HepG2 (cell line): ENCODE measurements around the gene RNF208. TPM values are rescaled to one million over a fixed set of nuclear protein-coding genes. Genes with fewer than 3 reads are reported as not detected.

ENCODE experiments used
- AGO2 ChIP-seq: fragments of 200-400 bp; formaldehyde crosslinking; optimal IDR thresholded peaks from 2 replicates; pipeline ENCODE3; 2017; ENCODE audit warnings: mild to moderate bottlenecking, low read depth, low read length, moderate library complexity
- BATF2 ChIP-seq: sonication (generic); formaldehyde crosslinking; IDR thresholded peaks from 2 replicates; pipeline ENCODE4 v1.8.0; 2022; ENCODE audit warnings: mild to moderate bottlenecking, missing genetic modification reagents, moderate library complexity
- DDIT3 ChIP-seq: sonication (generic); formaldehyde crosslinking; IDR thresholded peaks from 2 replicates; pipeline ENCODE4 v1.4.0; 2020; ENCODE audit warnings: mild to moderate bottlenecking, missing genetic modification reagents
- DR1 ChIP-seq: sonication (generic); formaldehyde crosslinking; IDR thresholded peaks from 2 replicates; pipeline ENCODE4 v1.8.0; 2021; ENCODE audit warnings: mild to moderate bottlenecking, missing genetic modification reagents, inconsistent platforms
- EED ChIP-seq: sonication (generic); formaldehyde crosslinking; IDR thresholded peaks from 2 replicates; pipeline ENCODE4 v1.5.0; 2020; ENCODE audit warnings: mild to moderate bottlenecking, missing genetic modification reagents
- GABPB1 ChIP-seq: IDR thresholded peaks from 2 replicates; pipeline ENCODE4 v1.6.1; 2016; ENCODE audit warnings: mild to moderate bottlenecking, missing genetic modification reagents, moderate library complexity, missing compliant biosample characterization
- GATAD2A ChIP-seq: IDR thresholded peaks from 2 replicates; pipeline ENCODE4 v1.6.1; 2016
- GFI1 ChIP-seq: sonication (generic); formaldehyde crosslinking; IDR thresholded peaks from 2 replicates; pipeline ENCODE4 v1.5.0; 2020; ENCODE audit warnings: missing genetic modification reagents, mild to moderate bottlenecking, borderline replicate concordance
- GTF2F1 ChIP-seq: fragments of 150-350 bp; IDR thresholded peaks from 2 replicates; pipeline ENCODE4 v1.6.1; 2014; ENCODE audit warnings: low read length
- IKZF5 ChIP-seq: IDR thresholded peaks from 2 replicates; pipeline ENCODE4 v1.6.1; 2018; ENCODE audit warnings: missing genetic modification reagents, mild to moderate bottlenecking, missing compliant biosample characterization
- MAF1 ChIP-seq: sonication (generic); formaldehyde crosslinking; IDR thresholded peaks from 2 replicates; pipeline ENCODE4 v1.5.0; 2020; ENCODE audit warnings: missing genetic modification reagents, borderline replicate concordance
- MTA1 ChIP-seq: sonication (generic); formaldehyde crosslinking; IDR thresholded peaks from 2 replicates; pipeline ENCODE4 v1.4.0; 2020; ENCODE audit warnings: missing genetic modification reagents, mild to moderate bottlenecking, borderline replicate concordance
- MZF1 ChIP-seq: sonication (generic); formaldehyde crosslinking; IDR thresholded peaks from 2 replicates; pipeline ENCODE4 v1.8.1; 2023; ENCODE audit warnings: mild to moderate bottlenecking, missing genetic modification reagents, borderline replicate concordance
- RARG ChIP-seq: sonication (generic); formaldehyde crosslinking; IDR thresholded peaks from 2 replicates; pipeline ENCODE4 v1.4.0; 2020; ENCODE audit warnings: low read depth, mild to moderate bottlenecking, missing genetic modification reagents
- RBM39 ChIP-seq: fragments of 200-400 bp; formaldehyde crosslinking; IDR thresholded peaks from one replicate; pipeline ENCODE4 v1.6.1; 2018; ENCODE audit warnings: antibody characterized with exemption, mild to moderate bottlenecking, low read depth, low read length; ENCODE audit not compliant: poor library complexity, severe bottlenecking
- RXRA ChIP-seq: sonication (generic); formaldehyde crosslinking; IDR thresholded peaks from 2 replicates; pipeline ENCODE4 v1.5.1; 2020; ENCODE audit warnings: missing genetic modification reagents
- SMAD1 ChIP-seq: sonication (generic); formaldehyde crosslinking; IDR thresholded peaks from 2 replicates; pipeline ENCODE4 v1.4.0; 2020; ENCODE audit warnings: missing genetic modification reagents, low read depth, mild to moderate bottlenecking, borderline replicate concordance
- SSRP1 ChIP-seq: IDR thresholded peaks from 2 replicates; pipeline ENCODE4 v1.6.1; 2016; ENCODE audit warnings: control low read depth
- THAP8 ChIP-seq: sonication (generic); formaldehyde crosslinking; IDR thresholded peaks from 2 replicates; pipeline ENCODE4 v1.5.1; 2020; ENCODE audit warnings: missing genetic modification reagents, mild to moderate bottlenecking, borderline replicate concordance
- ZBTB3 ChIP-seq: sonication (generic); formaldehyde crosslinking; IDR thresholded peaks from 2 replicates; pipeline ENCODE4 v1.4.0; 2020; ENCODE audit warnings: low read depth, mild to moderate bottlenecking, moderate library complexity, missing genetic modification reagents, borderline replicate concordance
- ZKSCAN5 ChIP-seq: sonication (generic); formaldehyde crosslinking; IDR thresholded peaks from 2 replicates; pipeline ENCODE4 v1.5.1; 2020; ENCODE audit warnings: mild to moderate bottlenecking, missing genetic modification reagents
- ZNF431 ChIP-seq: sonication (generic); formaldehyde crosslinking; IDR thresholded peaks from 2 replicates; pipeline ENCODE4 v1.9.0; 2022; ENCODE audit warnings: missing genetic modification reagents, low read depth, mild to moderate bottlenecking, borderline replicate concordance
- ZNF547 ChIP-seq: sonication (generic); formaldehyde crosslinking; IDR thresholded peaks from 2 replicates; pipeline ENCODE4 v1.5.1; 2020; ENCODE audit warnings: mild to moderate bottlenecking, missing genetic modification reagents
- ZNF615 ChIP-seq: sonication (generic); formaldehyde crosslinking; IDR thresholded peaks from 2 replicates; pipeline ENCODE4 v1.5.0; 2020; ENCODE audit warnings: mild to moderate bottlenecking, missing genetic modification reagents, borderline replicate concordance
- ZNF768 ChIP-seq: sonication (generic); formaldehyde crosslinking; IDR thresholded peaks from 2 replicates; pipeline ENCODE4 v1.4.0; 2020; ENCODE audit warnings: missing genetic modification reagents
- ZNF800 ChIP-seq: sonication (generic); formaldehyde crosslinking; IDR thresholded peaks from 2 replicates; pipeline ENCODE4 v1.4.0; 2020; ENCODE audit warnings: missing genetic modification reagents
- polyA plus RNA-seq, 8 experiments: library from polyadenylated mRNA; depleted of rRNA in 3 of 8; stranded (reverse) in 7 of 8; unstranded in 1 of 8; fragments of >200 nt; fragmentation: Illumina TruSeq in 4 of 8; extraction: Trizol in 4 of 8; gene quantifications; 2 replicates each; pipeline versions ENCODE4 v1.2.1 to v1.2.3, GENCODE V29; 2011 to 2016; ENCODE audit warnings: low read depth in 4 of 8, missing spikeins in 1 of 8, mixed read lengths in 1 of 8; ENCODE audit not compliant: insufficient read depth in 1 of 8
- total RNA-seq, 5 experiments: library from RNA; depleted of rRNA; stranded (reverse); fragments of >200 nt; fragmentation: Illumina TruSeq; extraction: Trizol; gene quantifications; 2 replicates each; pipeline ENCODE4 v1.2.3, GENCODE V29; 2016; ENCODE audit warnings: low read depth in 1 of 5

Gene RNF208
- total and polyA plus RNA-seq, 2 of the 13 experiments (the other 11 are each of a cell fraction or from before 2014, with no cell fraction given): 1.6 to 2.1 TPM

- no peak for TF ChIP-seq ZNF800 (CRISPR knock-in tag)
- TF ChIP-seq GABPB1 (CRISPR knock-in tag): peak; percentile 32; the same call in 1 of the 2 replicates
- TF ChIP-seq SSRP1 (CRISPR knock-in tag): no peak
- 0 out of 2 replicates have a peak, but pooled peaks have one; percentile 16 for TF ChIP-seq GATAD2A
- no peak for TF ChIP-seq RARG
- TF ChIP-seq ZBTB3: no peak
- TF ChIP-seq GTF2F1: no peak
- no peak for TF ChIP-seq EED (CRISPR knock-in tag)
- TF ChIP-seq BATF2: 0 out of 2 replicates have a peak, but pooled peaks have one; percentile 66
- no peak for TF ChIP-seq GFI1 (CRISPR knock-in tag)
- TF ChIP-seq DR1: no peak
- TF ChIP-seq ZKSCAN5 (CRISPR knock-in tag): no peak
- TF ChIP-seq ZNF431: no peak
- no peak for TF ChIP-seq MAF1 (CRISPR knock-in tag)
- 0 out of 2 replicates have a peak, but pooled peaks have one; percentile 77 for TF ChIP-seq THAP8
- TF ChIP-seq IKZF5 (CRISPR knock-in tag): 0 out of 2 replicates have a peak, but pooled peaks have one; percentile 38
- no peak for TF ChIP-seq SMAD1
- no peak for TF ChIP-seq MZF1 (CRISPR knock-in tag)
- no peak for TF ChIP-seq ZNF547 (CRISPR knock-in tag)
- TF ChIP-seq MTA1 (CRISPR knock-in tag): no peak
- peak; percentile 60 for TF ChIP-seq RXRA (CRISPR knock-in tag)
- TF ChIP-seq RBM39: no peak
- no peak for TF ChIP-seq ZNF615
- no peak for TF ChIP-seq DDIT3 (CRISPR knock-in tag)
- peak; percentile 6; the same call in 1 of the 2 replicates for TF ChIP-seq ZNF768 (CRISPR knock-in tag)
- TF ChIP-seq AGO2: peak; percentile 73
Measured at GRCh38 chr9:137228506-137228967, 6.5 kb upstream of the RNF208 start (continued).
